H9 (cell line): ENCODE measurements around the gene FAM184A. TPM values are rescaled to one million over a fixed set of nuclear protein-coding genes. Genes with fewer than 3 reads are reported as not detected.

Experiments
- DNase-seq: peaks from one replicate; pipeline ENCODE4 v3.0.0-alpha.2; 2017
- H2AFZ ChIP-seq: one replicate; pipeline ENCODE4 v1.6.1; 2013; ENCODE audit warnings: mild to moderate bottlenecking, low read length, control low read depth, moderate library complexity
- H2AK5ac ChIP-seq: 2 replicates; pipeline ENCODE4 v1.6.1; 2013; ENCODE audit warnings: low read length, control low read depth, mixed read lengths; ENCODE audit not compliant: insufficient read length
- H2BK120ac ChIP-seq: one replicate; pipeline ENCODE4 v1.6.1; 2013; ENCODE audit warnings: low read depth, mild to moderate bottlenecking, low read length, control low read depth, inconsistent platforms; ENCODE audit not compliant: poor library complexity, severe bottlenecking
- H2BK12ac ChIP-seq: 2 replicates; pipeline ENCODE4 v1.6.1; 2013; ENCODE audit warnings: low read length, control low read depth, mixed read lengths, low read depth; ENCODE audit not compliant: insufficient read length
- H2BK15ac ChIP-seq: 2 replicates; pipeline ENCODE4 v1.6.1; 2013; ENCODE audit warnings: low read depth, low read length, control low read depth
- H2BK20ac ChIP-seq: one replicate; pipeline ENCODE4 v1.6.1; 2013; ENCODE audit warnings: low read depth, mild to moderate bottlenecking, low read length, control low read depth, inconsistent platforms; ENCODE audit not compliant: poor library complexity, severe bottlenecking
- H2BK5ac ChIP-seq: 2 replicates; pipeline ENCODE4 v1.6.1; 2013; ENCODE audit warnings: low read length, control low read depth, mixed read lengths; ENCODE audit not compliant: insufficient read length
- H3K14ac ChIP-seq: 2 replicates; pipeline ENCODE4 v1.6.1; 2013; ENCODE audit warnings: low read length, control low read depth; ENCODE audit not compliant: insufficient read depth
- H3K18ac ChIP-seq: 2 replicates; pipeline ENCODE4 v1.6.1; 2013; ENCODE audit warnings: low read depth, mild to moderate bottlenecking, mixed read lengths, low read length, control low read depth; ENCODE audit not compliant: insufficient read length
- H3K23ac ChIP-seq: 2 replicates; pipeline ENCODE4 v1.6.1; 2013; ENCODE audit warnings: low read length, control low read depth, mixed read lengths, low read depth; ENCODE audit not compliant: insufficient read length
- H3K23me2 ChIP-seq: 2 replicates; pipeline ENCODE4 v1.6.1; 2013; ENCODE audit warnings: low read depth, mild to moderate bottlenecking, mixed read lengths, low read length, control low read depth; ENCODE audit not compliant: insufficient read length, poor library complexity, severe bottlenecking
- H3K27ac ChIP-seq: 2 replicates; pipeline ENCODE4 v1.5.1; 2013; ENCODE audit warnings: low read length, control low read depth, mixed read lengths, low read depth; ENCODE audit not compliant: insufficient read length
- H3K27me3 ChIP-seq: 2 replicates; pipeline ENCODE4 v1.6.1; 2013; ENCODE audit warnings: low read length, control low read depth, inconsistent platforms; ENCODE audit not compliant: insufficient read depth
- H3K4ac ChIP-seq: 2 replicates; pipeline ENCODE4 v1.6.1; 2013; ENCODE audit warnings: low read depth, mild to moderate bottlenecking, control low read depth, inconsistent platforms, low read length, moderate library complexity
- H3K4me1 ChIP-seq: 2 replicates; pipeline ENCODE4 v1.6.1; 2013; ENCODE audit warnings: low read length, control low read depth, inconsistent platforms; ENCODE audit not compliant: insufficient read depth
- H3K4me2 ChIP-seq: 2 replicates; pipeline ENCODE4 v1.6.1; 2013; ENCODE audit warnings: low read length, control low read depth, mixed read lengths; ENCODE audit not compliant: insufficient read length, insufficient read depth
- H3K56ac ChIP-seq: 2 replicates; pipeline ENCODE4 v1.6.1; 2013; ENCODE audit warnings: low read depth, mild to moderate bottlenecking, mixed read lengths, low read length, control low read depth; ENCODE audit not compliant: insufficient read length
- H3K79me1 ChIP-seq: 2 replicates; pipeline ENCODE4 v1.6.1; 2013; ENCODE audit warnings: low read depth, mild to moderate bottlenecking, moderate library complexity, low read length, control low read depth, inconsistent platforms; ENCODE audit not compliant: insufficient read depth, poor library complexity, severe bottlenecking
- H3K79me2 ChIP-seq: 2 replicates; pipeline ENCODE4 v1.6.1; 2013; ENCODE audit warnings: low read length, control low read depth, inconsistent platforms; ENCODE audit not compliant: insufficient read depth
- H3K9ac ChIP-seq: 2 replicates; pipeline ENCODE4 v1.6.1; 2013; ENCODE audit warnings: low read length, control low read depth, mixed read lengths; ENCODE audit not compliant: insufficient read length; ENCODE audit errors: extremely low read depth
- H3K9me3 ChIP-seq: one replicate; pipeline ENCODE4 v1.6.1; 2013; ENCODE audit warnings: low read depth, low read length, inconsistent platforms; ENCODE audit not compliant: control insufficient read depth
- H3T11ph ChIP-seq: one replicate; pipeline ENCODE4 v1.6.1; 2013; ENCODE audit warnings: mild to moderate bottlenecking, low read length, control low read depth, inconsistent platforms
- H4K20me1 ChIP-seq: one replicate; pipeline ENCODE4 v1.6.1; 2013; ENCODE audit not compliant: control insufficient read depth, insufficient read length, insufficient read depth
- H4K5ac ChIP-seq: 2 replicates; pipeline ENCODE4 v1.6.1; 2013; ENCODE audit warnings: low read depth, mild to moderate bottlenecking, mixed read lengths, low read length, control low read depth; ENCODE audit not compliant: insufficient read length
- H4K8ac ChIP-seq: replicated peaks from 2 replicates; pipeline ENCODE4 v1.6.1; 2013; ENCODE audit warnings: low read length, control low read depth, mixed read lengths, low read depth; ENCODE audit not compliant: insufficient read length
- H4K91ac ChIP-seq: 2 replicates; pipeline ENCODE4 v1.6.1; 2013; ENCODE audit warnings: low read depth, mild to moderate bottlenecking, moderate library complexity, mixed read lengths, low read length, control low read depth; ENCODE audit not compliant: insufficient read length
- H3K27ac Mint-ChIP-seq, 3 experiments: 2 replicates in 2 of 3; 3 replicates in 1 of 3; pipeline ENCODE4 v1.8.0; 2020 to 2021; ENCODE audit warnings: mixed read lengths in 3 of 3, mild to moderate bottlenecking in 1 of 3, moderate library complexity in 1 of 3
- H3K27me3 Mint-ChIP-seq: 2 replicates; pipeline ENCODE4 v1.8.0; 2021; ENCODE audit warnings: low read depth, mild to moderate bottlenecking, moderate library complexity, mixed read lengths
- H3K36me3 Mint-ChIP-seq, 3 experiments: 2 replicates in 2 of 3; 3 replicates in 1 of 3; pipeline ENCODE4 v1.8.0; 2020 to 2021; ENCODE audit warnings: low read depth in 3 of 3, mixed read lengths in 3 of 3; ENCODE audit not compliant: insufficient read depth in 1 of 3
- H3K4me1 Mint-ChIP-seq, 2 experiments: 2 replicates each; pipeline ENCODE4 v1.8.0; 2020; ENCODE audit warnings: mixed read lengths in 2 of 2
- H3K4me3 Mint-ChIP-seq, 2 experiments: 2 replicates in 1 of 2; 3 replicates in 1 of 2; pipeline ENCODE4 v1.8.0; 2020 to 2021; ENCODE audit warnings: mild to moderate bottlenecking in 2 of 2, mixed read lengths in 2 of 2, moderate library complexity in 1 of 2
- H3K9me3 Mint-ChIP-seq, 2 experiments: 2 replicates in 1 of 2; 3 replicates in 1 of 2; pipeline ENCODE4 v1.8.0; 2020; ENCODE audit warnings: mild to moderate bottlenecking in 2 of 2, mixed read lengths in 2 of 2, moderate library complexity in 1 of 2
- WGBS: extraction: QIAGEN DNeasy Blood & Tissue Kit; methylation state at CpG from one replicate; pipeline ENCODE4 v1.1.7; 2013; ENCODE audit warnings: missing lambda C conversion rate, low lambda C conversion rate, mixed read lengths; ENCODE audit not compliant: insufficient read length; ENCODE audit errors: extremely low coverage; 5-methylcytosine and 5-hydroxymethylcytosine counted together
- total RNA-seq: library from RNA; stranded (reverse); gene quantifications from 2 replicates; pipeline ENCODE4 v1.2.1, GENCODE V29; 2021
- TF ChIP-seq, protein P1 (sequence below): fragments of 200-600 bp; sonication (generic); conservative IDR thresholded peaks from 3 replicates; pipeline ENCODE4 v1.8.0; 2021; ENCODE audit warnings: antibody characterized with exemption, mild to moderate bottlenecking

FAM184A gene
- total RNA-seq, 1 experiment from 2014 or later = 11.4 TPM

DNA sequence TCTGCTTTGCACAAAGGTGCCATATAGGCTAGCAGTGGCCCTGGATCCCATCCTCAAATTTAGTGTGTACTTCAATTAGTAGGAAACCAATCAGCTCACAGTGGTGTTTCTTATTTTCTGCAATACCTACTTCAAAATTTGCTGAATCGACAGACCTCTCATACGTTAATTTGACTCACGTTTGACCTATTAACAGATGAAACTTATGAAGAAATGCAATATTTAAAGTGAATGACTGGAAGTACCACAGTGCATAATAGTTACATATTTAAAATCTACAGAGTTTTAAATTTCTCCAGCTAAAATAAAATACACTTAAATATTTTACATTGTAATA, 95.9 kb downstream of the FAM184A start:
- WGBS = no CpG with 5 or more reads among the region's 3 CpGs
- Histone ChIP-seq H3K18ac (no peak overlapping the region), H3K23ac (no peak overlapping the region), H3K79me1 (no peaks in the 10 kb centered on the region), H4K8ac (no peak overlapping the region), H3K23me2 (no peaks in the 10 kb centered on the region), H4K91ac (no peak overlapping the region), H3K4me1 (no peaks in the 10 kb centered on the region), H4K5ac (no peak overlapping the region), H3K27me3 (no peaks in the 10 kb centered on the region), H2BK20ac (no peak overlapping the region), H3K9ac (no peak overlapping the region), H3K56ac (no peak overlapping the region), H2BK12ac (no peak overlapping the region), H4K20me1 (no peaks in the 10 kb centered on the region), H2AFZ (no peak overlapping the region), H3K4me2 (no peak overlapping the region), H3T11ph (no peak overlapping the region), H2BK15ac (no peak overlapping the region), H2AK5ac (no peak overlapping the region), H3K79me2 (no peaks in the 10 kb centered on the region), H3K14ac (no peak overlapping the region), H3K4ac (no peak overlapping the region), H3K27ac (no peak overlapping the region), H2BK120ac (no peak overlapping the region), H3K9me3 (no peaks in the 10 kb centered on the region), H2BK5ac (no peak overlapping the region)
- no peaks in the 10 kb centered on the region for H3K27me3 Mint-ChIP-seq
- peaks cover 3 to 19% (median 15%) of the 10 kb centered on the region in 3 experiments; a peak in 6 of 7 replicates for H3K36me3 Mint-ChIP-seq
- no peak overlapping the region for H3K27ac Mint-ChIP-seq
- no peaks in the 10 kb centered on the region for H3K4me1 Mint-ChIP-seq
- DNase-seq = no peak
- H3K4me3 Mint-ChIP-seq = no peak overlapping the region
- TF ChIP-seq, protein P1, sequence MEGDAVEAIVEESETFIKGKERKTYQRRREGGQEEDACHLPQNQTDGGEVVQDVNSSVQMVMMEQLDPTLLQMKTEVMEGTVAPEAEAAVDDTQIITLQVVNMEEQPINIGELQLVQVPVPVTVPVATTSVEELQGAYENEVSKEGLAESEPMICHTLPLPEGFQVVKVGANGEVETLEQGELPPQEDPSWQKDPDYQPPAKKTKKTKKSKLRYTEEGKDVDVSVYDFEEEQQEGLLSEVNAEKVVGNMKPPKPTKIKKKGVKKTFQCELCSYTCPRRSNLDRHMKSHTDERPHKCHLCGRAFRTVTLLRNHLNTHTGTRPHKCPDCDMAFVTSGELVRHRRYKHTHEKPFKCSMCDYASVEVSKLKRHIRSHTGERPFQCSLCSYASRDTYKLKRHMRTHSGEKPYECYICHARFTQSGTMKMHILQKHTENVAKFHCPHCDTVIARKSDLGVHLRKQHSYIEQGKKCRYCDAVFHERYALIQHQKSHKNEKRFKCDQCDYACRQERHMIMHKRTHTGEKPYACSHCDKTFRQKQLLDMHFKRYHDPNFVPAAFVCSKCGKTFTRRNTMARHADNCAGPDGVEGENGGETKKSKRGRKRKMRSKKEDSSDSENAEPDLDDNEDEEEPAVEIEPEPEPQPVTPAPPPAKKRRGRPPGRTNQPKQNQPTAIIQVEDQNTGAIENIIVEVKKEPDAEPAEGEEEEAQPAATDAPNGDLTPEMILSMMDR = no peak
- no peaks in the 10 kb centered on the region for H3K9me3 Mint-ChIP-seq
